Ascending aorta (tissue), 2 donors: Measurements from ENCODE around the gene NPR3. TPM values are rescaled to one million over a fixed set of nuclear protein-coding genes. Genes with fewer than 3 reads are reported as not detected.

Experiments
- DNase-seq, 2 donors: peaks; one replicate each; pipeline ENCODE4 v3.0.0-alpha.2; 2019; ENCODE audit warnings: low spot score in 2 of 2
- H3K27ac ChIP-seq, 2 donors: fragments of 200-600 bp; sonication (generic); one replicate each; pipeline ENCODE4 v1.5.1; 2016 to 2017; ENCODE audit warnings: mild to moderate bottlenecking in 1 of 2
- H3K27me3 ChIP-seq: fragments of 200-600 bp; sonication (generic); one replicate; pipeline ENCODE4 v1.5.1; 2017
- H3K36me3 ChIP-seq, 2 donors: fragments of 200-600 bp; sonication (generic); one replicate each; pipeline ENCODE4 v1.5.1; 2016
- H3K4me1 ChIP-seq, 2 donors: fragments of 200-600 bp; sonication (generic); one replicate each; pipeline ENCODE4 v1.5.1; 2016 to 2017; ENCODE audit warnings: mild to moderate bottlenecking in 1 of 2
- H3K4me3 ChIP-seq, 2 donors: fragments of 200-600 bp; sonication (generic); one replicate each; pipeline ENCODE4 v1.5.1; 2016 to 2017; ENCODE audit warnings: mild to moderate bottlenecking in 1 of 2
- H3K9me3 ChIP-seq, 2 donors: fragments of 200-600 bp; sonication (generic); one replicate each; pipeline ENCODE4 v1.5.1; 2016
- intact Hi-C: fragments of 100-400 bp; cut with DNase I; formaldehyde crosslinking; loops from one replicate; pipeline ENCODE4 v1.15.1; 2023
- total RNA-seq: library from RNA; depleted of rRNA; stranded (reverse); fragments of >200 nt; gene quantifications from one replicate; pipeline ENCODE4 v1.1.0, GENCODE V29; 2016
- TF ChIP-seq, protein P1 (sequence below), 3 experiments: fragments of 200-600 bp in 2 of 3; fragments of 450-650 bp in 1 of 3; sonication (generic) in 2 of 3; IDR thresholded peaks; one replicate each; pipeline ENCODE4 v1.5.1; 2016 to 2019; ENCODE audit warnings: antibody characterized with exemption in 3 of 3, mild to moderate bottlenecking in 1 of 3, moderate library complexity in 1 of 3

NPR3 gene
- total RNA-seq, 1 donor from 2014 or later = 3.5 TPM

GRCh38 chr5:32837211-32837610 is 126.1 kb downstream of the NPR3 start:
- Histone ChIP-seq H3K27me3 (no peaks in the 10 kb centered on the region), H3K4me1 (peaks cover 2 to 18% of the 10 kb centered on the region in 2 donors), H3K9me3 (no peaks in the 10 kb centered on the region), H3K27ac (peak overlapping the region in 1 of 2 donors; percentile 58), H3K4me3 (no peak overlapping the region), H3K36me3 (no peaks in the 10 kb centered on the region)
- TF ChIP-seq, protein P1, sequence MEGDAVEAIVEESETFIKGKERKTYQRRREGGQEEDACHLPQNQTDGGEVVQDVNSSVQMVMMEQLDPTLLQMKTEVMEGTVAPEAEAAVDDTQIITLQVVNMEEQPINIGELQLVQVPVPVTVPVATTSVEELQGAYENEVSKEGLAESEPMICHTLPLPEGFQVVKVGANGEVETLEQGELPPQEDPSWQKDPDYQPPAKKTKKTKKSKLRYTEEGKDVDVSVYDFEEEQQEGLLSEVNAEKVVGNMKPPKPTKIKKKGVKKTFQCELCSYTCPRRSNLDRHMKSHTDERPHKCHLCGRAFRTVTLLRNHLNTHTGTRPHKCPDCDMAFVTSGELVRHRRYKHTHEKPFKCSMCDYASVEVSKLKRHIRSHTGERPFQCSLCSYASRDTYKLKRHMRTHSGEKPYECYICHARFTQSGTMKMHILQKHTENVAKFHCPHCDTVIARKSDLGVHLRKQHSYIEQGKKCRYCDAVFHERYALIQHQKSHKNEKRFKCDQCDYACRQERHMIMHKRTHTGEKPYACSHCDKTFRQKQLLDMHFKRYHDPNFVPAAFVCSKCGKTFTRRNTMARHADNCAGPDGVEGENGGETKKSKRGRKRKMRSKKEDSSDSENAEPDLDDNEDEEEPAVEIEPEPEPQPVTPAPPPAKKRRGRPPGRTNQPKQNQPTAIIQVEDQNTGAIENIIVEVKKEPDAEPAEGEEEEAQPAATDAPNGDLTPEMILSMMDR (IDR thresholded peaks at IDR 0.05) = no peak
- intact Hi-C loops = loop anchor here (10.0 kb wide), 1 partner anchor 458 kb away; no protein-coding TSS in a partner anchor
- no peak for DNase-seq

DNA sequence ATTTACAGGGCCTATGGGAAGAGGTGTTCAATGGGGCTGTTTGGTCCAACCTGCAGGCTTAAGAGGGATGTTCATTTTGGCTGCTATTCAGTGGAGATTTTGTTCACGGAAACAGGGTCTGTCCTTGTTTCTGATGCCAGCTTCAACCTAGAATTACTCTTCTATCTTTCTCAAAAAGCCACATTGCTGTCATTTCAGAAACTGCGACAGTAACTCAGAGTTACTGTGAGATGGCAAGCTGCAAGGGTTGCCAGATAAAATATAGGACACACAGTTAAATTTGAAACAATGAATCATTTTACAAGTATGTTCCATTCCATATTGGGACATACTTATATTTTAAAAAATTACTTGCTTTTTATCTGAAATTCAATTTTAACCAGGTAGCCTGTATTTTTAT is 128.0 kb downstream of the NPR3 start:
- DNase-seq = no peak
- intact Hi-C loops = loop anchor here (10.0 kb wide), 1 partner anchor 456 kb away; no protein-coding TSS in a partner anchor
- peak overlapping the region; percentile 60 for H3K27ac ChIP-seq

DNA sequence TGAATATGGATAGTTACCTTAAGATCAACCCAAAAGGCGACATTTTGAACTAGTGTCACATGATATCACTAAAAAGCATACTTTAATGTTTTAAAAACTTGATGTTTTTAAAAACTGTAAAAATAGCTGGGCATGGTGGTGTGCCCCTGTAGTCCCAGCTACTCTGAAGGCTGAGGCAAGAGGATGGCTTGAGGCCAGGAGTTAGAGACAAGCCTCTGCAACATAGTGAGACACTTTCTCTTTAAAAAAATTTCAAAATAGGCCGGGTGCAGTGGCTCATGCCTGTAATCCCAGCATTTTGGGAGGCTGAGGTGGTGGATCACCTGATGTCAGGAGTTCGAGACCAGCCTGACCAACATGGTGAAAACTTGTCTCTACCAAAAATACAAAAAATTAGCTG is 129.5 kb downstream of the NPR3 start:
- peak overlapping the region; percentile 2 to 25 for H3K27ac ChIP-seq
- H3K27me3 ChIP-seq = no peaks in the 10 kb centered on the region
- peaks cover 2 to 18% of the 10 kb centered on the region in 2 donors for H3K4me1 ChIP-seq
- TF ChIP-seq, protein P1 (IDR thresholded peaks at IDR 0.05) = no peak
- H3K4me3 ChIP-seq = no peak overlapping the region
- H3K36me3 ChIP-seq = no peaks in the 10 kb centered on the region
- no peaks in the 10 kb centered on the region for H3K9me3 ChIP-seq
- DNase-seq = no peak
- intact Hi-C loops = no loop called here

More for the DNA sequence above, 128.0 kb downstream of the NPR3 start:
- no peaks in the 10 kb centered on the region for H3K36me3 ChIP-seq
- H3K9me3 ChIP-seq = no peaks in the 10 kb centered on the region
- H3K27me3 ChIP-seq = no peaks in the 10 kb centered on the region
- no peak overlapping the region for H3K4me3 ChIP-seq
- H3K4me1 ChIP-seq = peaks cover 2 to 18% of the 10 kb centered on the region in 2 donors
- TF ChIP-seq, protein P1 (IDR thresholded peaks at IDR 0.05) = no peak

Other genes with a start within 250 kb of the NPR3 start
- 103 TPM for gene SUB1, start 125.8 kb upstream of the NPR3 start, total RNA-seq